ENCODE results near the gene TCP10L. TPM values are rescaled to one million over a fixed set of nuclear protein-coding genes. Genes with fewer than 3 reads are reported as not detected.

Gene TCP10L
- total and polyA plus RNA-seq, 2 of the 13 experiments (the other 11 are each of a cell fraction or from before 2014, with no cell fraction given), result 0.90 to 2.4 TPM

- TF ChIP-seq HMGXB3 (CRISPR knock-in tag; IDR thresholded peaks at IDR 0.05; ENCODE audit: borderline replicate concordance) (no peak), YEATS2 (CRISPR knock-in tag; IDR thresholded peaks at IDR 0.05; ENCODE audit: borderline replicate concordance) (peak; percentile 78), ZNF770 (CRISPR knock-in tag; IDR thresholded peaks at IDR 0.05) (peak; percentile 74; the same call in 1 of the 2 replicates), ZNF646 (CRISPR knock-in tag; IDR thresholded peaks at IDR 0.05) (no peak), ZNF670 (CRISPR knock-in tag; IDR thresholded peaks at IDR 0.05; ENCODE audit: borderline replicate concordance) (peak; percentile 69; the same call in 1 of the 2 replicates), RXRB (CRISPR knock-in tag; IDR thresholded peaks at IDR 0.05; ENCODE audit: borderline replicate concordance) (peak; percentile 27), TGIF2 (CRISPR knock-in tag; IDR thresholded peaks at IDR 0.05) (0 out of 2 replicates have a peak, but pooled peaks have one; percentile 82), ZNF569 (CRISPR knock-in tag; IDR thresholded peaks at IDR 0.05; ENCODE audit: borderline replicate concordance) (no peak), KLF13 (CRISPR knock-in tag; IDR thresholded peaks at IDR 0.05) (no peak), ZNF263 (CRISPR knock-in tag; IDR thresholded peaks at IDR 0.05) (no peak), MTA3 (CRISPR knock-in tag; IDR thresholded peaks at IDR 0.05) (no peak), MXD4 (CRISPR knock-in tag; IDR thresholded peaks at IDR 0.05) (peak; percentile 64)
- TF ChIP-seq, protein P1, sequence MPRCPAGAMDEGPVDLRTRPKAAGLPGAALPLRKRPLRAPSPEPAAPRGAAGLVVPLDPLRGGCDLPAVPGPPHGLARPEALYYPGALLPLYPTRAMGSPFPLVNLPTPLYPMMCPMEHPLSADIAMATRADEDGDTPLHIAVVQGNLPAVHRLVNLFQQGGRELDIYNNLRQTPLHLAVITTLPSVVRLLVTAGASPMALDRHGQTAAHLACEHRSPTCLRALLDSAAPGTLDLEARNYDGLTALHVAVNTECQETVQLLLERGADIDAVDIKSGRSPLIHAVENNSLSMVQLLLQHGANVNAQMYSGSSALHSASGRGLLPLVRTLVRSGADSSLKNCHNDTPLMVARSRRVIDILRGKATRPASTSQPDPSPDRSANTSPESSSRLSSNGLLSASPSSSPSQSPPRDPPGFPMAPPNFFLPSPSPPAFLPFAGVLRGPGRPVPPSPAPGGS (CRISPR knock-in tag; IDR thresholded peaks at IDR 0.05), result no peak
Measured at GRCh38 chr21:32612075-32612998, 27.0 kb upstream of the TCP10L start, which contains the start of gene CFAP298 (continued).

Measured in HepG2 (cell line).